Panc1 (cell line): Measurements from ENCODE around the gene PLB1. TPM values are rescaled to one million over a fixed set of nuclear protein-coding genes. Genes with fewer than 3 reads are reported as not detected.

Experiments used
- ATAC-seq: fragments of 200-7000 bp; cut with Tn5 transposase; 2 replicates; pipeline ENCODE4 v1.9.1; 2020; ENCODE audit warnings: mild to moderate bottlenecking, moderate library complexity
- BruUV-seq: library from RNA; stranded (reverse); fragments of 400-500 nt; replicated peaks from 2 replicates; lab custom pipeline; 2021; lab: Mats Ljungman, UMichigan
- CTCF ChIA-PET: fragments of 300-600 bp; sonication (Branson Sonifier 250); formaldehyde crosslinking; loops from one replicate; lab custom pipeline; 2022; ENCODE audit warnings: antibody characterized with exemption; lab: Charles Lee
- POLR2A ChIA-PET: fragments of 300-600 bp; sonication (Branson Sonifier 250); formaldehyde crosslinking; loops from one replicate; lab custom pipeline; 2022; ENCODE audit warnings: antibody characterized with exemption; lab: Charles Lee
- DNase-seq: peaks from one replicate; pipeline ENCODE4 v3.0.0-alpha.2; 2010; ENCODE audit warnings: low read depth, low spot score
- H3K27ac ChIP-seq: 2 replicates; pipeline ENCODE4 v1.5.1; 2011; ENCODE audit warnings: mild to moderate bottlenecking, low read length, inconsistent platforms
- H3K27me3 ChIP-seq: fragments of 200-500 bp; sonication (Bioruptor generic); 2 replicates; pipeline ENCODE4 v1.6.0; 2014; ENCODE audit warnings: low read length, inconsistent platforms; ENCODE audit not compliant: control insufficient read depth, insufficient read depth
- H3K36me3 ChIP-seq: fragments of 200-500 bp; sonication (Bioruptor generic); 2 replicates; pipeline ENCODE4 v1.5.1; 2014; ENCODE audit warnings: inconsistent platforms, mild to moderate bottlenecking, low read length, moderate library complexity; ENCODE audit not compliant: control insufficient read depth, insufficient read depth
- H3K4me1 ChIP-seq: 2 replicates; pipeline ENCODE4 v1.5.1; 2011; ENCODE audit warnings: inconsistent platforms, mild to moderate bottlenecking, low read length, moderate library complexity; ENCODE audit not compliant: control insufficient read depth, insufficient read depth
- H3K4me3 ChIP-seq, 2 experiments: 2 replicates each; pipeline ENCODE4 v1.5.1; 2011 to 2012; ENCODE audit warnings: low read depth in 2 of 2, low read length in 2 of 2, mild to moderate bottlenecking in 2 of 2, inconsistent platforms in 1 of 2, moderate library complexity in 1 of 2
- H3K9me3 ChIP-seq: fragments of 200-500 bp; sonication (Bioruptor generic); 2 replicates; pipeline ENCODE4 v1.5.1; 2014; ENCODE audit warnings: low read depth, mild to moderate bottlenecking, inconsistent platforms, low read length, moderate library complexity; ENCODE audit not compliant: control insufficient read depth, insufficient read depth
- POLR2AphosphoS5 ChIP-seq: IDR thresholded peaks from 2 replicates; pipeline ENCODE4 v1.6.1; 2012; ENCODE audit warnings: mild to moderate bottlenecking, low read depth, low read length, moderate library complexity
- SIN3A ChIP-seq: IDR thresholded peaks from 2 replicates; pipeline ENCODE4 v1.6.1; 2012; ENCODE audit warnings: low read depth, mild to moderate bottlenecking, low read length, moderate library complexity, borderline replicate concordance; ENCODE audit not compliant: insufficient read depth
- TCF7L2 ChIP-seq: IDR thresholded peaks from 2 replicates; pipeline ENCODE4 v1.6.1; 2011; ENCODE audit warnings: mild to moderate bottlenecking, low read depth, low read length, inconsistent platforms
- in situ Hi-C: cut with HindIII; loops from 2 replicates; pipeline ENCODE4 v1.10.0; 2016; ENCODE audit warnings: low sequenced_read_pairs, low pct_unique_long_range_greater_than_20kb
- intact Hi-C: fragments of 100-400 bp; cut with micrococcal nuclease; formaldehyde crosslinking; loops from one replicate; pipeline ENCODE4 v1.10.0; 2022; ENCODE audit not compliant: unreplicated experiment
- total RNA-seq: library from RNA; stranded (reverse); gene quantifications from one replicate; pipeline ENCODE4 v1.2.1, GENCODE V29; 2021; ENCODE audit not compliant: unreplicated experiment
- TF ChIP-seq, protein P1 (sequence below), 2 experiments: IDR thresholded peaks; 2 replicates each; pipeline ENCODE4 v1.6.1; 2011 to 2012; ENCODE audit warnings: low read depth in 2 of 2, control low read depth in 1 of 2, low read length in 1 of 2, mild to moderate bottlenecking in 1 of 2, moderate library complexity in 1 of 2; ENCODE audit not compliant: insufficient read depth in 1 of 2
- TF ChIP-seq, protein P2 (sequence below): fragments of 450-650 bp; IDR thresholded peaks from 2 replicates; pipeline ENCODE4 v1.5.1; 2017; ENCODE audit warnings: mild to moderate bottlenecking

PLB1 gene
- total RNA-seq, 1 experiment from 2014 or later: 0.80 TPM

DNA sequence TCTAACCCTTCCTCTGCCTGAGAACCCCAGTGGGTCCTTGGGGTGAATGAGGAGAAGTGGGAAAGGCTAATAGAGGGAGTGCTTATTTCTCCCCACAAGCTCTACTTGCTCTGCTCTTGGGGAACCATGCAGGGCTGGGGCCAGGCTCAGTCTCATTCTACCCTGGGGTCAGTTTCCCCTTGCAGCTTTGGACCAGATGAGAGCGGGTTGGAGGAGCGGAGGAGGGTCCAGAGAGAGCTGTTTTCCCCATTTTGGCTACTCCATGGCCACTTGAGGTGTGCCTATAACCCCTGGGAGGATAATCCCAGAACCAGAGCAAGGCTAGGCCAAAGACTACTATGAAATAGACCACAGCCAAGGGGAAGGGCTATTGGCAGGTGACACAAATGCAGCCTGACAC is 29.6 kb downstream of the PLB1 start:
- H3K4me3 ChIP-seq: no peak overlapping the region
- no TSS peak for BruUV-seq
- H3K4me1 ChIP-seq: no peaks in the 10 kb centered on the region; the same call in 1 of the 2 replicates
- H3K9me3 ChIP-seq: no peaks in the 10 kb centered on the region
- H3K36me3 ChIP-seq: no peaks in the 10 kb centered on the region
- in situ Hi-C loops (no loop called here), intact Hi-C loops (no loop called here)
- ChIA-PET CTCF (no interaction called here), POLR2A (no interaction called here)
- ATAC-seq (no peak), DNase-seq (no peak)
- H3K27me3 ChIP-seq: peaks cover 8% of the 10 kb centered on the region
- no peak overlapping the region for H3K27ac ChIP-seq
- TF ChIP-seq TCF7L2: no peak
- TF ChIP-seq POLR2AphosphoS5: no peak
- TF ChIP-seq, protein P1, sequence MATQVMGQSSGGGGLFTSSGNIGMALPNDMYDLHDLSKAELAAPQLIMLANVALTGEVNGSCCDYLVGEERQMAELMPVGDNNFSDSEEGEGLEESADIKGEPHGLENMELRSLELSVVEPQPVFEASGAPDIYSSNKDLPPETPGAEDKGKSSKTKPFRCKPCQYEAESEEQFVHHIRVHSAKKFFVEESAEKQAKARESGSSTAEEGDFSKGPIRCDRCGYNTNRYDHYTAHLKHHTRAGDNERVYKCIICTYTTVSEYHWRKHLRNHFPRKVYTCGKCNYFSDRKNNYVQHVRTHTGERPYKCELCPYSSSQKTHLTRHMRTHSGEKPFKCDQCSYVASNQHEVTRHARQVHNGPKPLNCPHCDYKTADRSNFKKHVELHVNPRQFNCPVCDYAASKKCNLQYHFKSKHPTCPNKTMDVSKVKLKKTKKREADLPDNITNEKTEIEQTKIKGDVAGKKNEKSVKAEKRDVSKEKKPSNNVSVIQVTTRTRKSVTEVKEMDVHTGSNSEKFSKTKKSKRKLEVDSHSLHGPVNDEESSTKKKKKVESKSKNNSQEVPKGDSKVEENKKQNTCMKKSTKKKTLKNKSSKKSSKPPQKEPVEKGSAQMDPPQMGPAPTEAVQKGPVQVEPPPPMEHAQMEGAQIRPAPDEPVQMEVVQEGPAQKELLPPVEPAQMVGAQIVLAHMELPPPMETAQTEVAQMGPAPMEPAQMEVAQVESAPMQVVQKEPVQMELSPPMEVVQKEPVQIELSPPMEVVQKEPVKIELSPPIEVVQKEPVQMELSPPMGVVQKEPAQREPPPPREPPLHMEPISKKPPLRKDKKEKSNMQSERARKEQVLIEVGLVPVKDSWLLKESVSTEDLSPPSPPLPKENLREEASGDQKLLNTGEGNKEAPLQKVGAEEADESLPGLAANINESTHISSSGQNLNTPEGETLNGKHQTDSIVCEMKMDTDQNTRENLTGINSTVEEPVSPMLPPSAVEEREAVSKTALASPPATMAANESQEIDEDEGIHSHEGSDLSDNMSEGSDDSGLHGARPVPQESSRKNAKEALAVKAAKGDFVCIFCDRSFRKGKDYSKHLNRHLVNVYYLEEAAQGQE (IDR thresholded peaks at IDR 0.05; ENCODE audit: insufficient read depth in 1 of 2, low read depth in 2 of 2, low read length in 1 of 2): no peak
- TF ChIP-seq SIN3A: no peak
- TF ChIP-seq, protein P2, sequence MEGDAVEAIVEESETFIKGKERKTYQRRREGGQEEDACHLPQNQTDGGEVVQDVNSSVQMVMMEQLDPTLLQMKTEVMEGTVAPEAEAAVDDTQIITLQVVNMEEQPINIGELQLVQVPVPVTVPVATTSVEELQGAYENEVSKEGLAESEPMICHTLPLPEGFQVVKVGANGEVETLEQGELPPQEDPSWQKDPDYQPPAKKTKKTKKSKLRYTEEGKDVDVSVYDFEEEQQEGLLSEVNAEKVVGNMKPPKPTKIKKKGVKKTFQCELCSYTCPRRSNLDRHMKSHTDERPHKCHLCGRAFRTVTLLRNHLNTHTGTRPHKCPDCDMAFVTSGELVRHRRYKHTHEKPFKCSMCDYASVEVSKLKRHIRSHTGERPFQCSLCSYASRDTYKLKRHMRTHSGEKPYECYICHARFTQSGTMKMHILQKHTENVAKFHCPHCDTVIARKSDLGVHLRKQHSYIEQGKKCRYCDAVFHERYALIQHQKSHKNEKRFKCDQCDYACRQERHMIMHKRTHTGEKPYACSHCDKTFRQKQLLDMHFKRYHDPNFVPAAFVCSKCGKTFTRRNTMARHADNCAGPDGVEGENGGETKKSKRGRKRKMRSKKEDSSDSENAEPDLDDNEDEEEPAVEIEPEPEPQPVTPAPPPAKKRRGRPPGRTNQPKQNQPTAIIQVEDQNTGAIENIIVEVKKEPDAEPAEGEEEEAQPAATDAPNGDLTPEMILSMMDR: no peak

DNA sequence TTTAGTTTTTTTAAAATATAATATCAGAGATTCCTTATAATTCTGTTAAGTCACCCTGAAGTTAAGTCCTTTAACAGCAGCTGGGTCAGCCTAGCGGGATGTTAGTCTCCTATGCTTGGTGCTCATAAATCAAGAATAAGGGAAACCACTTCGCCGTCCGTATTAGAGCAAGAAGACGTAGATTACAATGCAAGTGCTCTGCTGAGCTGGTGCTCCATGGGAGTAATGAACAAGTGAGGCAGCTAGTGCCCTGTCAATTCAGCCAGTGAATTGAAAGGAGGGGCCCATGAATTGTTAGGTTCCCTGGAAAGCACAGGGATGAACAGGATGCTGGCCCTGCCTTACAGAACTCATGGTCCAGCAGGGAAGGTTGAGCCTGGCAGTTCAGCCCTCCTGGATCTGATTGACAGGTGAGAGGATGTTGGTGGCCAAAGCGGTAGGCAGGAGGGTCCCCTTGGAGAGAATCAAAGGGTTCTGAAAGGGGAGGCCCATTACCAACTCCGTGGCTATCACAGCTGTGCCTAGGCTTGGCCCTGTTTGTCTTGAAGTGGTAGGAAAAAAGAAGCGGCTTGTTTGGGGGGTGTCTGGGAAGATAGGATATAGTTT is 30.8 kb downstream of the PLB1 start:
- TF ChIP-seq POLR2AphosphoS5 (no peak), TCF7L2 (no peak), SIN3A (no peak)
- TF ChIP-seq, protein P2: no peak
- TF ChIP-seq, protein P1 (IDR thresholded peaks at IDR 0.05; ENCODE audit: insufficient read depth in 1 of 2, low read depth in 2 of 2, low read length in 1 of 2): no peak
- no peaks in the 10 kb centered on the region for H3K9me3 ChIP-seq
- H3K27me3 ChIP-seq: peaks cover 4% of the 10 kb centered on the region
- no peaks in the 10 kb centered on the region; the same call in 1 of the 2 replicates for H3K4me1 ChIP-seq
- in situ Hi-C loops (no loop called here), intact Hi-C loops (no loop called here)
- POLR2A ChIA-PET: no interaction called here
- BruUV-seq: no TSS peak
- CTCF ChIA-PET: no interaction called here
- H3K27ac ChIP-seq: no peak overlapping the region
- ATAC-seq: no peak
- no peaks in the 10 kb centered on the region for H3K36me3 ChIP-seq
- H3K4me3 ChIP-seq: no peak overlapping the region
- DNase-seq: no peak
